ENCODE results near the gene ZNF614.
A peak's percentile ranks its signal among the peaks of the same experiment; 100 is the strongest.
"Not testable (repeated sequence)": the region's sequence is repeated elsewhere in the genome, so short reads cannot be mapped to it uniquely, and the experiment has no call there.

The ZNF614 gene

DNA sequence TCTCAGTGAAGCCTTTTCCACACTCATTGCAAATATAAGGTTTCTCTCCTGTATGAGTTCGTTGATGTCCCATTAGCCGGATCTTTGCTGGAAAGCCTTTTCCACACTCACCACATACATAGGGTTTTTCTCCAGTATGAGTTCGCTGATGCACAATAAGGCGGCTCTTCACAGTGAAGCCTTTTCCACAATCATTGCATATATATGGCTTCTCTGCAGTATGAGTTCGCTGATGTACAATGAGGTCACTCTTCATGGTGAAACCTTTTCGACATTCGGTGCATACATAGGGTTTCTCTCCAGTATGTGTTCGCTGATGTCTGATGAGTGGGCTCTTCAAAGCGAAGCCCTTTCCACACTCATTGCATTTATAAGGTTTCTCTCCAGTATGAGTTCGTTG lies 34.8 kb downstream of the ZNF614 start:
- no peak overlapping the region for H3K4me3 ChIP-seq (ENCODE audit: low read depth, low read length)

DNA sequence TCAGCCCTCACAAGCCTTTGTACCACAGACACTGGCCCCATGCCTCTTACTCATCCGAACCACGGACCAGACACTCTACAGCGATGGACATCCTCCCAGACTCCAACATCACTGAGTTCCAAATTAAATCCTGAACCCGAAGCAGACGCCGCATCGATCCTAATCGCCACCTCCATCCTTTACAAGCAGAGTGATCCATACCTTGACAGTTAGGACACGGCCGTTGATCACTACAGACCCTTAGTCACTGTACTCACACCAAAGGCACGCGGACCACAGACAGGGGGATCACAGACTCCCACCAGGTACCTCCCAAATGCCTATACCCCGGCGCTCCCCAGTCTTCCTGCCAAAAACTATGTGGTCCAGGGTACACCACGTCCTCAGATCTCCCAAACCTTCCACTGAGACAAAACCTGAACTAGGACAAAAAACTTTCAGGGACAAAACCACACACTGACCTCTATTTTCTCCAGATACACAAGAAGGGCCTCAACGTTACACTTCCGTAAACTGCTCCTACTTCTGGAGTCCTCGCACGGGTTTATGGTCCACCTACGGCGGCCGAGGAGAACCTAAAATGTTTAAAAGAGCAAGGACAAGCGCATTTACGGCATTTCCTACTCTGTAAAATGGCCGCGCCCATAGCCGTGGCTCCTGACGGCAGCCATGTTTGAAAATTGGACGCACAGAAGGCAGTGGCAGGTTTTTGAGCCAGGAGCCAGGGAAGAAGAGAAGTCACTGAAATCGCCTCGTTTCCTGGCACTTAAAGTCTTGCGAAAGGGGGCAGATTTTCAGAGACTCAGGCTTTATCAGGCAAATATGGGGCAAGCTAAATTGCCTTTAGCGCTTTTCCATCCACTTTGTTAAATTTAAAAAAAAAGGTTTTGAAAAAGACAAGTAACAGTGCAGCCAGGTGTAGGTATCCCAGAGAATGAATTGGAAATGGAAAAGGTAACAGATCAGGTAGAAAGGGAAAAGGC lies 41.6 kb downstream of the ZNF614 start, which contains the start of gene ZNF350:
TSS of gene ZNF350 (minus strand) at position 532 of the 983 bp plus-strand sequence. CDS start 12,480 bp downstream, outside the sequence.
- H3K4me3 ChIP-seq (ENCODE audit: low read depth, low read length), result peak within 1 kb of the TSS; percentile 97

DNA sequence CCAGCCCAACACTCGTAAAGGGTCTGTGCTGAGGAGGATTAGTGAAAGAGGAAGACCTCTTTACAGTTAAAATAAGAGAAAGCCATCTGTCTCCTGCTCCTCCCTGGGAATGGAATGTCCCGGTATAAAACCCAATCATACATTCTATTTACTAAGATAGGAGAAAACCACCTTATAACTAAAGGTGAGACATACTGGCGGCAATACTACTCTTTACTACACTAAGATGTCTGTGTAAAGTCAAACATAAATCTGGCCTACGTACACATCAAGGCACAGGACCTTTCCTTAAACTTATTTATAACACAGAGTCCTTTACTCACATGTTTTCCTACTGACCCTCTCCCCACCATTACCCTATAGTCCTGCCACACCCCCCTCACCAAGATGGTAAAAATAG lies 44.8 kb downstream of the ZNF614 start:
- H3K4me3 ChIP-seq (ENCODE audit: low read depth, low read length), result no peak overlapping the region

DNA sequence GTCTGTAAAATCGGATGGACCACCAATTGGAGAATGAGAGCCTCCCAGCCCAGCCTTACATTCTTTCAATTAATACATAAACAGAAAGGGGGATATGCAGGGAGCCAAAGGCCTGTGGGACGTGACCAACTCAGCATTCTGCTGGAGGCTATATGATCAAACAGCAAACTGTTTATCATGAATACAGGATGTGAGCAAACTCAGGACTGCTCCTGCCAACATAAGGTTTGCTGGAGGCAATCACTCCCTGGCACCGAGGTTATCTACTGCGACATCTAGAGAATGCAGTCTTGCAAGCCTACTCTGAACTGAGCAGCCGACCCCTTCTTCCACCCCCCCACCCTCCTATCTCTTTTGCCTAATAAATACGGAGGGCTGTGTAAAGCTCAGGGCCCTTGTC lies 47.3 kb downstream of the ZNF614 start:
- H3K4me3 ChIP-seq (ENCODE audit: low read depth, low read length), result not testable (repeated sequence)

DNA sequence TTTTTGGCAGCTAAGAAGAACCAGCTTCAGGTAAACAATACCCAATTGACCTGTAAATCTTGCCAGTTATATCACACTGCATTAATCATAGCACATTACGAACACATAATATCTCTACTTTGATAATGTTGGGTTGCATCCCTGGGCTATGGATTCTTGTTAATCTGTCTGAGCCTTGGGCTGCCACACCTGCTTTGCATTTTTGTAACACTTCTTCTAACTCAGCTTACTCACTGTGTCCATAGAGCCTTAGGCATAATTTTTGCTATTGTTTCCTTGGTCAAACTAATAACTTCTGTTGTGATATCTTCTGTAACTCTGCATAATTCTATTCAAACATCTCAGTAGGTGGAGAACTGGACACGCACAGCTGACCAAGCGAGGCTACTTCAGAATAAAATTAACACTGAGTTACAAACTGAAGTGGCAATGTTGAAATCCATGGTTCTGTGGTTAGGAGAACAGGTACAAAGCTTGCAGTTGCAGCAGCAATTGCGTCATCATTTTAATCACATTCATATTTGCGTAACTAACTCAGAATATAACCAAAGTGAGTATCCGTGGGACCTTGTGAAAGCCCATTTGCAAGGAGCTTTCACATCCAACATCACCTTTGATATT lies 48.0 kb downstream of the ZNF614 start:
- H3K4me3 ChIP-seq (ENCODE audit: low read depth, low read length), result no peak overlapping the region

DNA sequence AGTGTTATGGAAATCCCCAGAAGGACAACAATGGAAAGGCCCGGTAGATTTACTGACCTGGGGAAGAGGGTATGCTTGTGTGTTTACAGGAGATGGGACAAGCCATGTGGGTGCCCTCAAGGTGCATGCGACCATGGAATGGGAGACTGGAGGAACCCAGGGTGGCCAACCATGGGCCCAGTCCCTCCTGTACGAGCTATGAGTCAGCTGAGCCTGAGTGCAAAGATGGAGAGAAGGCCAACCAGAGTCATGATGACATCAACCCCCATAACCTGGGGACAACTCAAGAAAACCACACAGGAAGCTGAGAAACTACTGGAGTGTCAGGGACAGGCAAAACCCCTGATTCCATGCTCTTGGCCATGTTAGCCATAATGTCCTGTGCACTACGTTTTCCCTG lies 49.3 kb downstream of the ZNF614 start:
- no peak overlapping the region for H3K4me3 ChIP-seq (ENCODE audit: low read depth, low read length)

DNA sequence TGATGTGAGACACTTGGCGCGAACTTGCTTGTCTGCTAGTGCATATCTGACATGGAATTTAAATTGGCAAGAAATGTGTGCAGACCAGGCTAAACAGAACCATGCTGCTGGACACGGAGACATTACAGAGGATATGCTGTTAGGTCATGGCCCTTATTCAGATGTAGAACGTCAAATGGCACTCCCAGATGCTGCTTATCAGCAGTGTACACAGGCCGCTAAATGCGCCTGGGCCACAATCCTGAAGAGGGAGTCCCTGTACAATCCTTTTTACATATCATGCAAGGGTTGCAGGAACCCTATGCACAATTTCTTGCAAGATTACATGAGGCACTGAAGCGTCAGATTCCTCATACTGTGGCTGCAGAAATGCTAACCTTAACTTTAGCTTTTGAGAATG lies 50.8 kb downstream of the ZNF614 start:
- no peak overlapping the region for H3K4me3 ChIP-seq (ENCODE audit: low read depth, low read length)

DNA sequence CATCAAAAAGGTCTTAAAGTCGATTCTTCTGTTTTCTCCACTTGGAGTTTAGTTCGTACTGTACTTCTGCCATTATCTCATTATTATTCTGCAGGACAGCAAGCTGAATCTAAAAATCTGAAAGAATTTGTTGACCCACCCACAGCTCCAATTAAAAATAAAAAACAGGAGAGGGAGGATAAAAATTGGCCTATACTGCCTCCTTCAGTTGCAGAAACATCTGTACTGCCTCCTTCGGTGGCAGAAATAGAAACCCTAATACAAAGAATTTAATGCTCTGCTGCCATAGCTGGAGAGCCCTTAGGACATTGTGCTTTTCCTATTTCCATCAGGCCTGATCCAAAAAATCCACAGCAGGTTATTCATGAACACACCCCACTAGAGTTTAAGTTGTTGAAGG lies 51.3 kb downstream of the ZNF614 start:
- H3K4me3 ChIP-seq (ENCODE audit: low read depth, low read length), result no peak overlapping the region

DNA sequence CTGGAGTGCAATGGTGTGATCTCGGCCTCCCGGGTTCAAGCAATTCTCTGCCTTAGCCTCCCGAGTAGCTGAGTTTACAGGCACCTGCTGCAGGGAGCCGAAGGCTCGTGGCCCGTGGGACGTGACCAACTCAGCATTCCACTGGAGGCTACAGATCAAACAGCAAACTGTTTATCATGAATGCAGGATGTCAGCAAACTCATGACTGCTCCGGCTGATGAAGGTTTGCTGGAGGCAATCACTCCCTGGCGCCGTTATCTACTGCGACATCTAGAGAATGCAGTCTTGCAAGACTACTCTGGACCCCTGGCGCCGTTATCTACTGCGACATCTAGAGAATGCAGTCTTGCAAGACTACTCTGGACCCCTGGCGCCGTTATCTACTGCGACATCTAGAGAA lies 52.4 kb downstream of the ZNF614 start:
- not testable (repeated sequence) for H3K4me3 ChIP-seq (ENCODE audit: low read depth, low read length)

DNA sequence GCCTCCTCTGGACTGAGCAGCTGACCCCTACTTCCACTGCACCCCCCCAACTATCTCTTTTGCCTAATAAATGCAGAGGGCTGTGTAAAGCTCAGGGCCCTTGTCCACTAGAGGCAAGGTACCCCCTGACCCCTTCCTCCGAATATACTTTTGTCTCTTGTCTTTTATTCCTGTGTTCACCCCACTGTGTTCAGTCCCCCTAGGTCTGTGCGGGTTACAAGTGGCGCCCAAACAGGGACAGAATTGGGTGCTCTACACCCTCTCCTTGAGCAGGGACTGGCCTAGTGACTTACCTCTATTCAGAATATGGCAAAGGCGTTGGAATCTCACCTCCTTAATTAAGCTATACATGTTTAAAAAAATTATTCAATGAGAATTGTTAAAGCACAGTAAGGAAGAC lies 56.6 kb downstream of the ZNF614 start:
- H3K4me3 ChIP-seq (ENCODE audit: low read depth, low read length), result no peak overlapping the region

DNA sequence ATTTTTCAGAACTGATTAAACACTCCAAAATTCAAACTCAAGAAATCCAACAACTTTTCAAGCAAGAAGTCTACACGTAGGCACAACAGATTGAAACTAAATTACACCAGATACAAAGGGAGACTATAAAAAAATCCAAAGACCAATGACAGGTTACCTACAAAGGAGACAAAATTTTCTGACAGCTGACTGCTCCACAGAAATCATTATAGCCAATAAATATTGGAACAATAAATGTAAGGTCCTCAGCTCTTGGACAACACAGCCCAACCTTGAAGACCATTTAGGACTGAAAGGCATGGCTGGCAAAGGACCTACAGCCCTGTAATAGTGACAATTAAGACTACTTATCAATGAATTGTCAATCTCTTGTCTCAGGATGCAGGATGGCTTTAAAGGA lies 57.5 kb downstream of the ZNF614 start:
- no peak overlapping the region for H3K4me3 ChIP-seq (ENCODE audit: low read depth, low read length)

DNA sequence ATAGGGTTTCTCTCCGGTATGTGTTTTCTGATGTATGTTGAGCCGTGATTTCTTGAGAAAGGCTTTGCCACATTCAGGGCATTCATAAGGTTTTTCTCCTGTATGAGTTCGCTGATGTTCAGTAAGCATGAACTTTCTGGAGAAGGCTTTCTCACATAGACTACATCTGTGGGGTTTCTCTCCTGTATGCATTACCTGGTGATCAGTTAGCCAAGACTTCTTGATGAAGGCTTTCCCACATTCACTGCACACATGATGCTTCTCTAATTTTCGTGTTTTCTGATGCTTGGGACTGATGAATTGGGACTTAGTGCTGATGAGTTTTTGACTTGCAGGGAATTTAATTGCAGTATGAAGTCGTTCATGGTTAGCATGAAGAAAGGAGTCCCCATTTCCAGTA lies 62.6 kb downstream of the ZNF614 start:
- H3K4me3 ChIP-seq (ENCODE audit: low read depth, low read length), result no peak overlapping the region

Measured in iPS-11a (cell line).